Measurements from ENCODE around the gene CNKSR3.

GRCh38 chr6:154536255-154536654, 25.8 kb upstream of the CNKSR3 start:
- TF ChIP-seq CTCF (IDR thresholded peaks at IDR 0.05) (no peak), POLR2A (IDR thresholded peaks at IDR 0.05) (no peak)
